A673 (cell line): ENCODE data around the gene DCUN1D4. TPM values are rescaled to one million over a fixed set of nuclear protein-coding genes. Genes with fewer than 3 reads are reported as not detected.

Source experiments
- BruUV-seq: library from RNA; stranded (reverse); fragments of 400-500 nt; replicated peaks from 2 replicates; lab custom pipeline; 2021; lab: Mats Ljungman, UMichigan
- CTCF ChIA-PET: fragments of 300-600 bp; sonication (Branson Sonifier 250); formaldehyde crosslinking; loops from one replicate; lab custom pipeline; 2022; ENCODE audit warnings: antibody characterized with exemption; lab: Charles Lee
- POLR2A ChIA-PET: fragments of 300-600 bp; sonication (Branson Sonifier 250); formaldehyde crosslinking; loops from one replicate; lab custom pipeline; 2022; ENCODE audit warnings: antibody characterized with exemption; ENCODE audit not compliant: low non-redundant PET; lab: Charles Lee
- DNase-seq: peaks from one replicate; pipeline ENCODE4 v3.0.0-alpha.2; 2015; ENCODE audit warnings: low spot score
- H3K27ac ChIP-seq: fragments of 200-600 bp; sonication (generic); 2 replicates; pipeline ENCODE4 v1.5.1; 2016; ENCODE audit warnings: mixed run types, low read depth, mild to moderate bottlenecking, mixed read lengths, antibody characterized with exemption, low read length; ENCODE audit not compliant: poor library complexity, severe bottlenecking
- H3K27me3 ChIP-seq: fragments of 200-600 bp; sonication (generic); replicated peaks from 2 replicates; pipeline ENCODE4 v1.6.1; 2017; ENCODE audit warnings: mixed run types, low read depth, mild to moderate bottlenecking, mixed read lengths, antibody characterized with exemption, low read length; ENCODE audit not compliant: insufficient read depth, poor library complexity
- H3K36me3 ChIP-seq: fragments of 200-600 bp; sonication (generic); 2 replicates; pipeline ENCODE4 v1.6.1; 2016; ENCODE audit warnings: mixed run types, mild to moderate bottlenecking, mixed read lengths, antibody characterized with exemption, low read length; ENCODE audit not compliant: insufficient read depth, poor library complexity, severe bottlenecking
- H3K4me1 ChIP-seq: fragments of 200-600 bp; sonication (generic); 2 replicates; pipeline ENCODE4 v1.6.1; 2017; ENCODE audit warnings: mixed run types, mild to moderate bottlenecking, mixed read lengths, antibody characterized with exemption, low read length; ENCODE audit not compliant: insufficient read depth, poor library complexity, severe bottlenecking
- H3K4me3 ChIP-seq: fragments of 200-600 bp; sonication (generic); 2 replicates; pipeline ENCODE4 v1.5.1; 2016; ENCODE audit warnings: low read depth, mixed run types, mild to moderate bottlenecking, mixed read lengths, low read length; ENCODE audit not compliant: poor library complexity, severe bottlenecking
- H3K9me3 ChIP-seq: fragments of 200-600 bp; sonication (generic); 2 replicates; pipeline ENCODE4 v1.6.1; 2016; ENCODE audit warnings: mixed run types, low read depth, mild to moderate bottlenecking, mixed read lengths, antibody characterized with exemption, low read length; ENCODE audit not compliant: poor library complexity, severe bottlenecking
- EZH2 ChIP-seq: fragments of 200-600 bp; sonication (generic); IDR thresholded peaks from 2 replicates; pipeline ENCODE4 v1.6.1; 2017; ENCODE audit warnings: borderline replicate concordance, low read depth, mild to moderate bottlenecking, mixed read lengths, antibody characterized with exemption, low read length; ENCODE audit not compliant: poor library complexity, severe bottlenecking
- intact Hi-C: fragments of 100-400 bp; cut with micrococcal nuclease; formaldehyde crosslinking; loops from one replicate; pipeline ENCODE4 v1.10.0; 2022; ENCODE audit not compliant: unreplicated experiment
- total RNA-seq: library from RNA; stranded (reverse); gene quantifications from 2 replicates; pipeline ENCODE4 v1.2.3, GENCODE V29; 2021
- TF ChIP-seq, protein P1 (sequence below): fragments of 300-800, 200-600 bp; sonication (generic); conservative IDR thresholded peaks from 2 replicates; pipeline ENCODE4 v1.5.1; 2017; ENCODE audit warnings: low read depth, mild to moderate bottlenecking, antibody characterized with exemption, low read length, moderate library complexity, mixed read lengths

DCUN1D4 gene
- total RNA-seq, 1 experiment from 2014 or later, result 21.5 TPM

DNA sequence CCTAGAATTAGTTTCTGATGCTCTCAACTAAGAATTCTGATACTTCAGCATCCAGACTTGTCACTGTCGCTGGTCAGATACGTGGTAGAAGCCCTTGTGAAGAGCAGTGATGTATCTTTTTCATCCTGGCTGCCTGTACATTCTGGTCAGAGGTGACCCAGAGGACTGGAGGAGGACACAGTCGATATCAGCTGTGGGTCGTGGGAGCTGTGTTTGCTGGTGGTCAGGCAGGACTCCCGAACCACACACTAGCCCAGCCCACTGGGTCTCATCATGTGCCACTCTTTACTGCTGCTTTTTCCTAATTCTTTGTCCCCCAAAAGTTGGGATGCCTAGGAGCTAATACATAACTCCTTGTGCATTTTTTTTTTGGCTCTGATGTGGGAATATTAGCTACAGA, 6.5 kb downstream of the DCUN1D4 start:
- ChIA-PET CTCF (no interaction called here), POLR2A (no interaction called here)
- no peak overlapping the region for H3K27ac ChIP-seq
- TF ChIP-seq EZH2, result no peak
- TF ChIP-seq, protein P1, sequence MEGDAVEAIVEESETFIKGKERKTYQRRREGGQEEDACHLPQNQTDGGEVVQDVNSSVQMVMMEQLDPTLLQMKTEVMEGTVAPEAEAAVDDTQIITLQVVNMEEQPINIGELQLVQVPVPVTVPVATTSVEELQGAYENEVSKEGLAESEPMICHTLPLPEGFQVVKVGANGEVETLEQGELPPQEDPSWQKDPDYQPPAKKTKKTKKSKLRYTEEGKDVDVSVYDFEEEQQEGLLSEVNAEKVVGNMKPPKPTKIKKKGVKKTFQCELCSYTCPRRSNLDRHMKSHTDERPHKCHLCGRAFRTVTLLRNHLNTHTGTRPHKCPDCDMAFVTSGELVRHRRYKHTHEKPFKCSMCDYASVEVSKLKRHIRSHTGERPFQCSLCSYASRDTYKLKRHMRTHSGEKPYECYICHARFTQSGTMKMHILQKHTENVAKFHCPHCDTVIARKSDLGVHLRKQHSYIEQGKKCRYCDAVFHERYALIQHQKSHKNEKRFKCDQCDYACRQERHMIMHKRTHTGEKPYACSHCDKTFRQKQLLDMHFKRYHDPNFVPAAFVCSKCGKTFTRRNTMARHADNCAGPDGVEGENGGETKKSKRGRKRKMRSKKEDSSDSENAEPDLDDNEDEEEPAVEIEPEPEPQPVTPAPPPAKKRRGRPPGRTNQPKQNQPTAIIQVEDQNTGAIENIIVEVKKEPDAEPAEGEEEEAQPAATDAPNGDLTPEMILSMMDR, result no peak
- no peaks in the 10 kb centered on the region for H3K9me3 ChIP-seq
- H3K36me3 ChIP-seq, result no peaks in the 10 kb centered on the region
- no peaks in the 10 kb centered on the region for H3K27me3 ChIP-seq
- H3K4me3 ChIP-seq, result no peak overlapping the region
- DNase-seq, result no peak
- peaks cover 8% of the 10 kb centered on the region for H3K4me1 ChIP-seq
- BruUV-seq, result no TSS peak
- intact Hi-C loops, result no loop called here

DNA sequence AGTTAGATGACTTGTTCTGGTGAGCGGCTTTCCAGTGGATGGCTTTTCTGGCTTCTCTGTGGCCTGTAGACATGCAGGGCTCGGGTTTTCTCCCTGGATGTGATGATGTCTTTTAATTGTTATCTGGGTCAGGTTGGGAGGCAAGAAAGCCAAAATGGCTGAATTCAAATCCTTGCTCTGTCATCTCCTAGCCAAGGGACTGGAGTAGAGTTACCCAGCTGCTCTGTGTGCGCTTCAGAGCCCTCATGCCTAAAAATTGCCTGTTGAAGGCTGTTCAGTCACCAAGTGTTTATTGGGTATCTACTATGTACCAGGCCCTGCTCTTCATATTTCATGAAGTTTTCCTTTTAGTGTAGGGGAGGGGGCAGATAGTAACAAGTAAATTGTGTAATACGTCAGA, 7.3 kb downstream of the DCUN1D4 start:
- no peak overlapping the region for H3K27ac ChIP-seq
- H3K36me3 ChIP-seq, result no peaks in the 10 kb centered on the region
- no peak for DNase-seq
- no TSS peak for BruUV-seq
- H3K4me1 ChIP-seq, result peaks cover 8% of the 10 kb centered on the region
- TF ChIP-seq, protein P1, result no peak
- TF ChIP-seq EZH2, result no peak
- CTCF ChIA-PET, result no interaction called here
- H3K9me3 ChIP-seq, result no peaks in the 10 kb centered on the region
- POLR2A ChIA-PET, result no interaction called here
- H3K27me3 ChIP-seq, result no peaks in the 10 kb centered on the region
- intact Hi-C loops, result no loop called here
- no peak overlapping the region for H3K4me3 ChIP-seq

DNA sequence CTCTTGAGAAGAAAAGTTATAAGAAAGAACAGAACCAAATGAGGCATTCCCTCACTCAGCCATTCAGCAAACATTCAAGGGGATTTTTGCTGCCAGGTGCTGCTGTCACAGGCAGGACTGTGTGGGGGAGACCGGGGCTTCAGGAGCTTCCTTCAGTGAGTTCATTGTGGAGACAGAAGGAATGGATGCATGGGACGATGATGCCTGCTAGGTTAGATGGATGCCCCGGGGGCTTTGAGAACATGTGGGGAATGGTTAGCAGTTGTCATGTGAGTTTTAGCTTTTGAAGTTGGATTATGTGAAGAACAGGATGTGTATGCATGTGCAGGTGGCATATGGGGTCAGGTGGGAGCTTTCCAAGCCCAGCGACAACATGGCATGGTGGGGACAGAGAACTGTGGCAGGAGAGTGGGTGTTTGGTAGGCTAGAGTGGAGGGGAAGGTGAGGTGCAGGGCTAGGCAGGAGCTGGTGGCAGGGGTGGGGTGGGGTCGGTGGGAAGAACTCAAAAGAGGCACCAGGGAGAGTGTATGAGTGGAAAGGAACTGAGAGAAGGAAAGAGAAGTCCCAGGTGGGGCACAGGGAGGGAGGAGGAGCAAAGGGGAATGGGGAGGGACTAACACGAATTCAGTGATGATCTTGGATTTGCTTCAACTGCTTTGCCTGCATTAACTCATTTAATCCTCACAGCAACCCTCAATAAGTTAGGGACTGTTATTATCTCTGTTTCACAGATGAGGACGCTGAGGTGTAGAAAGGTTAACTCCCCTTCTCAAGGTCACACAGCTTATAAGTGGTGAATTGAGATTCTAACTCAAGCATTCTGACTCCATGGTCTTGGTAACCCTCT, 8.4 kb downstream of the DCUN1D4 start:
- Histone ChIP-seq H3K36me3 (no peaks in the 10 kb centered on the region), H3K27ac (no peak overlapping the region), H3K4me1 (peaks cover 8% of the 10 kb centered on the region), H3K27me3 (no peaks in the 10 kb centered on the region), H3K4me3 (no peak overlapping the region), H3K9me3 (no peaks in the 10 kb centered on the region)
- intact Hi-C loops, result no loop called here
- TF ChIP-seq EZH2, result no peak
- TF ChIP-seq, protein P1, result no peak
- ChIA-PET CTCF (no interaction called here), POLR2A (no interaction called here)
- BruUV-seq, result no TSS peak
- no peak for DNase-seq
